HEK293 (cell line): ENCODE measurements around the gene PLCD4.

Source experiments
- CTCF ChIA-PET: fragments of 350-600 bp; formaldehyde crosslinking; extraction: SDS; loops from one replicate; lab custom pipeline; 2021; ENCODE audit warnings: antibody characterized with exemption; lab: Yijun Ruan, JAX
- POLR2A ChIA-PET: fragments of 300-600 bp; formaldehyde crosslinking; extraction: SDS; loops from one replicate; lab custom pipeline; 2020; ENCODE audit warnings: antibody characterized with exemption, inconsistent platforms; lab: Yijun Ruan, JAX
- H3K27ac ChIP-seq: fragments of 200-500 bp; sonication (Bioruptor generic); 2 replicates; pipeline ENCODE4 v1.5.1; 2014; ENCODE audit warnings: low read depth, low read length, control low read depth, inconsistent platforms; ENCODE audit errors: extremely low read depth
- H3K36me3 ChIP-seq, 2 experiments: fragments of 200-500 bp in 1 of 2; sonication (Bioruptor generic) in 1 of 2; 1 replicate in 1 of 2; 2 replicates in 1 of 2; pipeline ENCODE4 v1.5.1; 2014 to 2017; ENCODE audit warnings: inconsistent platforms in 2 of 2, low read length in 2 of 2; ENCODE audit not compliant: control insufficient read depth in 2 of 2, insufficient read depth in 1 of 2
- H3K4me1 ChIP-seq: fragments of 200-500 bp; sonication (Bioruptor generic); 2 replicates; pipeline ENCODE4 v1.5.1; 2014; ENCODE audit warnings: mild to moderate bottlenecking, low read length, inconsistent platforms; ENCODE audit not compliant: control insufficient read depth, insufficient read depth
- H3K4me3 ChIP-seq: 2 replicates; pipeline ENCODE4 v1.5.1; 2011; ENCODE audit warnings: low read depth, mild to moderate bottlenecking, control low read depth, low read length, moderate library complexity
- H3K9me3 ChIP-seq: fragments of 200-500 bp; sonication (Bioruptor generic); 2 replicates; pipeline ENCODE4 v1.5.1; 2014; ENCODE audit warnings: low read depth, low read length, inconsistent platforms; ENCODE audit not compliant: control insufficient read depth, insufficient read depth
- MEIS1 ChIP-seq: sonication (generic); formaldehyde crosslinking; IDR thresholded peaks from 2 replicates; pipeline ENCODE4 v1.8.1; 2022; ENCODE audit warnings: missing genetic modification reagents, mild to moderate bottlenecking, borderline replicate concordance
- PRDM1 ChIP-seq: fragments of 450-650 bp; formaldehyde crosslinking; IDR thresholded peaks from 2 replicates; pipeline ENCODE4; 2016; ENCODE audit warnings: missing biosample characterization, missing genetic modification characterization
- ZNF501 ChIP-seq: fragments of 450-650 bp; formaldehyde crosslinking; IDR thresholded peaks from 2 replicates; pipeline ENCODE4 v1.5.1; 2016; ENCODE audit warnings: missing biosample characterization, missing genetic modification characterization
- ZNF792 ChIP-seq: fragments of 450-650 bp; formaldehyde crosslinking; IDR thresholded peaks from 2 replicates; pipeline ENCODE4 v1.5.1; 2016; ENCODE audit warnings: missing biosample characterization, missing genetic modification characterization

The PLCD4 gene

DNA sequence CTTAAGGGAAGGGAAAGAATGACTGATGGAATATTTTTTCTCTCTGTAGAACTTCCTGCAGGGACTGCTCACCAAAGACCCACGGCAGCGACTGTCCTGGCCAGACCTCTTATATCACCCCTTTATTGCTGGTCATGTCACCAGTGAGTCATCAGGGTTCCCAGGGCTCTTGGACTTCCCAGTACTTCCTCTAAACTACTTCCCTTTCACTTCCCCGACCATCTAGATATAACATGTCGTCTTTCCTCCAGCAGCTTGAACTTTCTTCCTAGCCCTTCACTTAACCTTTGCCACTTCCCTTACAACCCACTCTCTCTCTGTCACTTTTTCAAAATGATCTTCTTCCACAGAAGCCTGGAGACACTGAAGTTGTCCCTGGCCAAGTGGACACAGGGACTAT lies 71.4 kb downstream of the PLCD4 start:
- no peak overlapping the region for H3K4me3 ChIP-seq
- ChIA-PET POLR2A (no interaction called here), CTCF (interaction anchor here (1.0 to 1.1 kb wide), 2 partner anchors 8 to 169 kb away, joined by 4 read pairs; no protein-coding TSS in a partner anchor)
- H3K36me3 ChIP-seq: peaks cover 20 to 76% of the 10 kb centered on the region in 2 experiments; a peak in 2 of 3 replicates
- H3K27ac ChIP-seq: no peak overlapping the region
- TF ChIP-seq PRDM1 (peak; percentile 49; the same call in 1 of the 2 replicates), ZNF501 (tag by site-specific recombination) (no peak)
- H3K9me3 ChIP-seq: no peaks in the 10 kb centered on the region
- no peaks in the 10 kb centered on the region for H3K4me1 ChIP-seq

DNA sequence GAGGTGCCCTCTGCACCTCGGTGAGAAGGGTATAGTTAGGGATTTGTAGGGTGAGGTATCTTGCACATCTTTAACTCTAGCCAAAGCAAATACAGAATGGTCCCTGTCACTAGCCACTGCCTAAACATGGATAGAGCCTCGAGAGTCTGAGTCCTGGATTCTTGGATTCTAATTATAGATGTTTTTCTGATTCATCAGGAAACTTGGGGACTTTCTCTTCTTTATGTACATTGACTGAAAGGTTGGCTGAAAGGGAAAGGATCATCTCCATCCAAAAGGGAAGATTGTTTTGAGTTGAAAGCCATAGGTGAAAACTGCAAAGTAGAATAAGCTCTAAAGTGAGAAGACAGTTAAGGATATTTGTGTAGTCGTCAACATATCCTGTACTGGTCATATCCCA lies 72.4 kb downstream of the PLCD4 start:
- H3K4me3 ChIP-seq: no peak overlapping the region
- peaks cover 20 to 74% of the 10 kb centered on the region in 2 experiments for H3K36me3 ChIP-seq
- no peaks in the 10 kb centered on the region for H3K9me3 ChIP-seq
- CTCF ChIA-PET: interaction anchor here (1.0 to 1.1 kb wide), 2 partner anchors 168 to 407 kb away, joined by 4 read pairs; no protein-coding TSS in a partner anchor
- peak; percentile 35; the same call in 1 of the 2 replicates for TF ChIP-seq PRDM1
- no peak for TF ChIP-seq MEIS1 (CRISPR knock-in tag)
- no peak for TF ChIP-seq ZNF792 (tag by site-specific recombination)
- no peaks in the 10 kb centered on the region for H3K4me1 ChIP-seq
- POLR2A ChIA-PET: no interaction called here
- no peak overlapping the region for H3K27ac ChIP-seq
